GM18502 (cell line): ENCODE data around the gene CLPTM1.
"Not testable (repeated sequence)": the region's sequence is repeated elsewhere in the genome, so short reads cannot be mapped to it uniquely, and the experiment has no call there.

ENCODE experiments used
- ATAC-seq: cut with Tn5 transposase; IDR thresholded peaks from one replicate; pipeline ENCODE4 v1.9.1; 2021; ENCODE audit warnings: mild to moderate bottlenecking; ENCODE audit not compliant: unreplicated experiment, poor library complexity

Gene CLPTM1

DNA sequence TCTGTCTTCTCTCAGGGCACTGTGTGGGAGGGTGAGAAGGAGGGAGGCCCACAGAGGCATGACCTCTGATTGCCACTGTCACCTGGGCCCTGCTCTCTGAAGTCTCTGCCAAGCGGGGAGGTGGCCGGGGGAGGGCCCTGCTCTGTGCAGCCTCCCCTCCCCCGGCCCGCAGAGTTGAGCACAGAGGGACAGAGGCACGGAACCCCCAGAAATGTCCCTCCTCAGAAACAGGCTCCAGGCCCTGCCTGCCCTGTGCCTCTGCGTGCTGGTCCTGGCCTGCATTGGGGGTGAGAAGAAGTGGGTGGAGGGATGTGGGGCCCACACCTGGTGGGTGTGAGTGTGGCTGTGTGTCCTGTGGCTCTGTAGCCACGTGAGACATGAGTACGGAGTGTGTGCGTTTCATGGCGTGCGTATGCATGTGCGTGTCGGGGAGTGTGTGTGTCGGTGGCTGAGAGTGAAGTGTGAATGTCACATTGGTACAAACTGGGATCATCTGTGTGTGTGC lies 13.1 kb upstream of the CLPTM1 start, which contains the start of gene APOC4:
Gene APOC4 (plus strand): TSS at position 171 of the 505 bp plus-strand sequence. CDS start 41 bp downstream, at position 212.
- ATAC-seq: no peak

- no peak for ATAC-seq
These were observed 11.4 kb upstream of the CLPTM1 start for GRCh38 chr19:44943801-44944249.

- no peak for ATAC-seq
These were observed 8.1 kb upstream of the CLPTM1 start for GRCh38 chr19:44947041-44947581.

DNA sequence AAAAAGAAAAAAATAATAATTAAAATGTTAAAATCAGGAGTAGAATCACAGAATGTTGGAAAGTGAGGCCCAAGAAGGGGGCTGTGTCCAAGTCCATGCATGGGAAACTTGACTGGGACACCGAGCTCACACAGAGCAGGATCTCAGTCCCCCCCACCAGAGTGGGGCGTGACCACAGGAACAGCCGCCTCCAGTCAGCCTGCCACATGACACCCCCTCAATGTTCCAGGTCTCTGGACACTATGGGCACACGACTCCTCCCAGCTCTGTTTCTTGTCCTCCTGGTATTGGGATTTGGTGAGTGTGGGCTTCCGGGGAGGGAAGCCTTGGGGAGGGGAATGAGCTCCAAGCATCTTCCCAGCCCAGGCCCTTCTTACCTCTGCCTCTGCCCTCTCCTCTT lies 6.9 kb upstream of the CLPTM1 start:
- no peak for ATAC-seq

- ATAC-seq: no peak
These were observed 6.3 kb upstream of the CLPTM1 start for GRCh38 chr19:44948763-44949374.

GRCh38 chr19:44949550-44949949 lies 5.6 kb upstream of the CLPTM1 start:
- ATAC-seq: no peak

- ATAC-seq: no peak
These were observed 3.7 kb upstream of the CLPTM1 start for GRCh38 chr19:44951179-44952159.

DNA sequence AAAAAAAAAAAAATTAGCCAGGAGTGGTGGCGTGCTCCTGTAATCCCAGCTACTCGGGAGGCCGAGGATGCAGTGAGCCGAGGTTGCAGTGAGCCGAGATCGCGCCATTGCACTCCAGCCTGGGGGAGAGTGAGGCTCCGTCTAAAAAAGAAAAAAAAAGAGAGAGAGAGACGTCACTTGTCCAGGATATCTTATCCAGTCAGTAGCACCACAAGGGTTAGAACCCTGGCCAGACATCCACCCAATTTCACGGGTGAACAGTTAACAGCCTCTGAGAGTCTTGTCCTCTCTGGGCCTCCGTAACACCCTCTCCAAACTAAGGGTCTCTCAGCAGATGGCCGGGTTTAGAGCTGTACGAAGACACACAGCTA lies 917 bp upstream of the CLPTM1 start:
- no peak for ATAC-seq

- ATAC-seq: no peak
These were observed 592 bp downstream of the CLPTM1 start for GRCh38 chr19:44955505-44956439.

- no peak for ATAC-seq
These were observed 2.3 kb downstream of the CLPTM1 start for GRCh38 chr19:44957526-44957925.

DNA sequence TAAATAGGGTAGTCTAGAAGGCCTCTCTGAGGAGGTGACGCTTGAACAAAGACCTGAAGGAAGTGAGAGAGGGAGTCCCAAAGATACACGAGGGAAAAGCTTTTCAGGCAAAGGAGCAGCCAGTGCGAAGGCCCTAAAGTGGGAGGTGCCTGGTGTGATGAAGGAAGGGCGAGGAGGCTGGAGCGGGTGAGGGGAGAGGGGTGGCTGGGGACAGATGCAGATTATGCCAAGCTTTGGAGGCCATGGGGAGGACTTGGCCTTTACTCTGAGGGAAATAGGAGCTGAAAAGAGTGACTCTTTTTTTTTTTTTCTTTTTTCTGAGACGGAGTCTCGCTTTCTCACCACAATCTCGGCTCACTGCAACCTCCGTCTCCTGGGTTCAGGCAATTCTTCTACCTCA lies 2.9 kb downstream of the CLPTM1 start:
- ATAC-seq: no peak

DNA sequence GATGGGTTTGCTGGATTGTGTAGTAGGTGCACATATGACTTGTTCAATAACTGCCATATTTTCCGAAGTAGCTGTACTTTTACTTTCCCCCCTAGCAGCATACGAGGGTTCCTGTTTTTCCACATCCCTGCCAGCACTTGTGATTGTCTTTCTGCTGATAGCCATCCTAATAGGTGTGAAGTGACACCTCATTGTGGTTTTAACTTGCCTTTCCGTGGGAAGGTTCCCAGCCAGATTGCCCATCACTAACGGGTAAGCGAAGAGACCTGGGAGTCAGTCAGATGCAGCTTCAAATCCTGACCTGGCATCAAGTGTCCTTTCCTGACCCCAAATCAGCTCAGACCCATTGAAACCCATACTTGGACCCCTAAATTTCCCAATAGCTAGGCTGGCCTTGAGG lies 4.5 kb downstream of the CLPTM1 start:
- no peak for ATAC-seq

DNA sequence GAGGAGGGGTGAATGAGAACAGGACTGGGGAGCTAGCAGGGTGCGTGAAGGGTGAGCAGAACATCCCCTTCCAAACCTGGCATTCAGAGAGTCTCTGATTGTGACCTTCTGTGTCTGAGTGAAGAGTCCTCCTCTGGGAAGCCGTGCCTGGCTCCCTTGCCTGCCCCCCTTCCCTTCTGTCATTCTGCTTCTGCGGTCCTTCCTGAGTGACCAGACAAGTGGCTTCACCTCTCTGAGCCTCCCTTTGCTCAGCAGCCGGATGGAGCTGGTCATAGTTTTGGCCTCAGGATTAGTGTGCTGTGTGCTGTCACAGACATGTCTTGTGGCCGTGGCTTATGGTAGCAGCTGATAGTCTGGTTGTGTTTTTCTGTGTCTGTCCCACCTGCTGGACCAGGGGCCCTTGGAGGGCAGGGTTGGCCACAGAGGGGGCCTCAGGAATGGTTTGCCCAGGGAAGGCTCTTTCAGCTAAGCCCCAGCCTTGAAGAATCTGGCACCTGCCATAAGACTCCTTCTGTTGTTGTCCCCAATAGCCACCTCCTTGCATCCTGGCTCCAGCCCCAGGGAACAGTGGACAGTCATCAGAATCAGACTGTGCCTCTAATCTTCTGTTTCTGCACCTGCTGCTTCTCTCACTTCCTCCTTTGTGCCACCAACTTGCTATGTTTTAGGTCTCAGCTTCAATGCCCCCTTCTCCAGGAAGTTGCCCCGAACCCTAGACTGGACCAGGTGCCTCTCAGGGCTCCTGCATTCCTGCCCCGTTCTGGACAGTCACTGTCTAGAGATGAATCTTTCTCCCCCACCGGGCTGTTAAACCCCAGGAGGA lies 5.9 kb downstream of the CLPTM1 start:
- ATAC-seq: no peak

DNA sequence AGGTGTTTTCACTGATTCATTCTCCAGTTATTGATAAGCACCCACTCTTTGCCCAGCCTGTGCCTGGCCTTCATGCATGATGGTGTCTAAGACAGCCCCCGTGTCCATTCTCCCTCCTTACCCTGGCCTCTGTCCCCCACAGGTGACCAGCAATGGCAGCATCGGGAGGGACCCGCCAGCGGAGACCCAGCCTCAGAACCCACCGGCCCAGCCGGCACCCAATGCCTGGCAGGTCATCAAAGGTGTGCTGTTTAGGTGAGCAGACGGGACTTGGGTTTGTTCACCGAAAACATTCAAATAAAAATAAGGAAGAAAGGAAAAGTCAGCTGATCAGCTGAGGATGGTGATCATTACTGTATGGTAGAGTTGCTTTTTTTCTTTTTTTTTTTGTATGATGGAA lies 6.6 kb downstream of the CLPTM1 start:
- ATAC-seq: no peak

DNA sequence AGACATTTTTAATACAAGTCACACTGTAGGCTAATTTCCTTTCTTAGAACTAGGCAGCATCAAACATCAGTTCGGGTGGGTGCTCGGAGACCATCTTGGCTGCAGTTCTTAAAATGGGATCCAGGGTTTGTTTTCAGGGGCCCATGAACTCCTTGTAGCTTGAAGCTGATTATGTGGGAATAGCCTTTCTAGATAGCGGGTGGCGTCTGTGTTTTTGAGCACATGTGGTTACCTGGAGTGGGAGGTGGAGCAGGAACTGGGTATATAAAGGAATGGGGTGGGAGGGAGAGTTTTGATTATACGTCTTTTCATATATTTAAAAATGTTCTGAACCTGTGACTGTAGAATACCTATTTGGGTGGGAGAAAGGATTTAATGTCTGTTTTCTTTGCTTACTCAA lies 12.9 kb downstream of the CLPTM1 start:
- no peak for ATAC-seq

- ATAC-seq: no peak
These were observed 13.5 kb downstream of the CLPTM1 start for GRCh38 chr19:44968670-44969069.

- no peak for ATAC-seq
These were observed 14.3 kb downstream of the CLPTM1 start for GRCh38 chr19:44969437-44969836.

GRCh38 chr19:44971451-44971850 lies 16.3 kb downstream of the CLPTM1 start:
- ATAC-seq: not testable (repeated sequence)

DNA sequence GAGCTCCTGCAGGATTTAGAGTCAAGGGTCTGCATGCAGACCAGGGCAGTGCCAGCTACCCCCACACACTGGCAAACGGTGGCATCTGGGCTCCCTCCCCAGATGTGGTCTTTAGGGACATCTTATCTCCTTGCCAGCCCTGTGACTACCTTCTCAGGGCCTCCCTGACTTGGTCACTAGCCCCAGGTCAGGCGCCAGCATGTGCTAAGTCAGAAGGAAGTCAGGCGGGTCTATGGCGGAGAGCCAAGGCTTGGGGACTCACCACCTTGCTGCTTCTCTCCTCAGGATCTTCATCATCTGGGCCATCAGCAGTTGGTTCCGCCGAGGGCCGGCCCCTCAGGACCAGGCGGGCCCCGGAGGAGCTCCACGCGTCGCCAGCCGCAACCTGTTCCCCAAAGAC lies 17.6 kb downstream of the CLPTM1 start:
- ATAC-seq: no peak
